ENCODE data around the gene NRBF2.
"Not testable (repeated sequence)": the region's sequence is repeated elsewhere in the genome, so short reads cannot be mapped to it uniquely, and the experiment has no call there.

The NRBF2 gene

GRCh38 chr10:63133056-63133820 is at the start of gene NRBF2:
Gene NRBF2, plus strand, starts transcription at chr10:63133328. Its CDS starts 143 bp downstream, at chr10:63133471.
- Histone ChIP-seq H3K36me3 (ENCODE audit: control insufficient read depth in 2 of 2, insufficient read depth in 2 of 2, low read length in 2 of 2) (no peaks in the 10 kb centered on the region), H3K4me3 (ENCODE audit: low read length in 2 of 2) (peak within 1 kb of the TSS; percentile 60 to 94), H3K27ac (ENCODE audit: low read length) (peak within 1 kb of the TSS; percentile 80), H3K4me1 (ENCODE audit: control insufficient read depth, insufficient read depth, low read length) (peaks cover 8% of the 10 kb centered on the region), H3K9me3 (ENCODE audit: control insufficient read depth in 2 of 2, low read length in 2 of 2) (no peaks in the 10 kb centered on the region), H3K9ac (ENCODE audit: low read length in 2 of 2) (peak within 1 kb of the TSS; percentile 94 to 97), H3K27me3 (ENCODE audit: control insufficient read depth in 1 of 2, insufficient read depth in 2 of 2, low read length in 2 of 2) (no peaks in the 10 kb centered on the region)

GRCh38 chr10:63083406-63083805 is 49.7 kb upstream of the NRBF2 start:
- H3K36me3 ChIP-seq (ENCODE audit: control insufficient read depth in 2 of 2, insufficient read depth in 2 of 2, low read length in 2 of 2); H3K27ac ChIP-seq (ENCODE audit: low read length); H3K9me3 ChIP-seq (ENCODE audit: control insufficient read depth in 2 of 2, low read length in 2 of 2); H3K27me3 ChIP-seq (ENCODE audit: control insufficient read depth in 1 of 2, insufficient read depth in 2 of 2, low read length in 2 of 2); H3K9ac ChIP-seq (ENCODE audit: low read length in 2 of 2); H3K4me1 ChIP-seq (ENCODE audit: control insufficient read depth, insufficient read depth, low read length); H3K4me3 ChIP-seq (ENCODE audit: low read length in 2 of 2): not testable (repeated sequence)

- peak overlapping the region in 1 of 2 donors; percentile 13 for H3K9ac ChIP-seq (ENCODE audit: low read length in 2 of 2)
- H3K4me1 ChIP-seq (ENCODE audit: control insufficient read depth, insufficient read depth, low read length), result no peaks in the 10 kb centered on the region
- no peaks in the 10 kb centered on the region for H3K27me3 ChIP-seq (ENCODE audit: control insufficient read depth in 1 of 2, insufficient read depth in 2 of 2, low read length in 2 of 2)
- H3K4me3 ChIP-seq (ENCODE audit: low read length in 2 of 2), result no peak overlapping the region
- no peak overlapping the region for H3K27ac ChIP-seq (ENCODE audit: low read length)
- H3K36me3 ChIP-seq (ENCODE audit: control insufficient read depth in 2 of 2, insufficient read depth in 2 of 2, low read length in 2 of 2), result no peaks in the 10 kb centered on the region
- H3K9me3 ChIP-seq (ENCODE audit: control insufficient read depth in 2 of 2, low read length in 2 of 2), result no peaks in the 10 kb centered on the region
Observed at GRCh38 chr10:63083904-63084689, 49.0 kb upstream of the NRBF2 start.

DNA sequence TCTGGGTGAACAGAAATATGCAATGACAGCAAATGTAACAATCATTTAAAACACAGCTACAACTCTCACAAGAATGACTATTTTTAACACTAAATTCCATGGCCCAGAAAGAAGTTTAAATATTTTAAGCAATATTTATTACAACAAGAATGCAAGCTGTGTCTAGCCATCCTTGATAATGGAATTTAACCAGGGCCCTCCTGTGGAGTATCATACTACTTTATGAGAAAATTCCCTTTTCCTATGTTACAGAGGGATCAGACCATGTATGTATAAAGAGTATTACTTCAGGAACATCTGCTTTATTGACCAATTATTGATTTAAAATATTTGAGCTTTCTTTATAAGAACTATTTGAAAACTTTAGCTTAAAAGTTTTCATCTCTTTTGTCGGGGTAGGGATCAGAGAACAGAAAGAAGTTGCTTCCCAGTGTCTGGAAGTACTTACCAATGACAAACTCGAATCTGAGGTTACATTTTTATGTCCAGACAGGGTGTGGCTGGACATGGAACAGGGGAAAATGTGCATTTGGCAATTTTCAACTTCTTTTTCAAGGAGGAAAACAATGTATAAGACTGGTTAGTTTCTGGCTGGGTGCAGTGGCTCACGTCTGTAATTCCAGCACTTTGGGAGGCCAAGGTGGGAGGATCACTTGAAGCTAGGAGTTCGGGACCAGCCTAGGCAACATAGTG is 48.3 kb upstream of the NRBF2 start:
- no peaks in the 10 kb centered on the region for H3K36me3 ChIP-seq (ENCODE audit: control insufficient read depth in 2 of 2, insufficient read depth in 2 of 2, low read length in 2 of 2)
- no peak overlapping the region for H3K27ac ChIP-seq (ENCODE audit: low read length)
- no peak overlapping the region for H3K4me3 ChIP-seq (ENCODE audit: low read length in 2 of 2)
- no peaks in the 10 kb centered on the region for H3K27me3 ChIP-seq (ENCODE audit: control insufficient read depth in 1 of 2, insufficient read depth in 2 of 2, low read length in 2 of 2)
- H3K9me3 ChIP-seq (ENCODE audit: control insufficient read depth in 2 of 2, low read length in 2 of 2), result no peaks in the 10 kb centered on the region
- no peaks in the 10 kb centered on the region for H3K4me1 ChIP-seq (ENCODE audit: control insufficient read depth, insufficient read depth, low read length)
- no peak overlapping the region for H3K9ac ChIP-seq (ENCODE audit: low read length in 2 of 2)

GRCh38 chr10:63093227-63093626 is 39.9 kb upstream of the NRBF2 start:
- no peaks in the 10 kb centered on the region for H3K9me3 ChIP-seq (ENCODE audit: control insufficient read depth in 2 of 2, low read length in 2 of 2)
- no peak overlapping the region for H3K9ac ChIP-seq (ENCODE audit: low read length in 2 of 2)
- no peaks in the 10 kb centered on the region for H3K4me1 ChIP-seq (ENCODE audit: control insufficient read depth, insufficient read depth, low read length)
- H3K4me3 ChIP-seq (ENCODE audit: low read length in 2 of 2), result no peak overlapping the region
- H3K36me3 ChIP-seq (ENCODE audit: control insufficient read depth in 2 of 2, insufficient read depth in 2 of 2, low read length in 2 of 2), result no peaks in the 10 kb centered on the region
- no peak overlapping the region for H3K27ac ChIP-seq (ENCODE audit: low read length)
- no peaks in the 10 kb centered on the region for H3K27me3 ChIP-seq (ENCODE audit: control insufficient read depth in 1 of 2, insufficient read depth in 2 of 2, low read length in 2 of 2)

DNA sequence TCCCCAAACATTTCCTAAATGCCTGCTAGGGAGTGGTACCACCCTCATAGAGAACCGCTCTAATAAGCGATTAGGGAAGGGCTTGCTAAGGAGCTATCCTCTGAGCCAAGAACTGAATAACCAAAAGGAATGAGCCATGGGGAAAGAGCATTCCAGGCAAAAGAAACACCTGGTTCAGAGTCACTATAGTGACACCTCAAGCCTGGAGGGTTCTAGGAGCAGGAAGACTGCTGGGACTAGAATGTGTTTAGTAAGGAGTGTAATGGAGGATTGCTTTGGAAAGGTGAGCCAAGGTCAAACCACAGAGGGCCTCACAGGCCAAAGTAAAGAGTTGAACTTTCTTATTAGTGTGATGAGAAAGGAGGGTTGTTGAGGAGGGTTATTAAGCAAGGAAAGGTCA is 38.7 kb upstream of the NRBF2 start:
- Histone ChIP-seq H3K27ac (ENCODE audit: low read length) (no peak overlapping the region), H3K4me3 (ENCODE audit: low read length in 2 of 2) (no peak overlapping the region), H3K27me3 (ENCODE audit: control insufficient read depth in 1 of 2, insufficient read depth in 2 of 2, low read length in 2 of 2) (no peaks in the 10 kb centered on the region), H3K9ac (ENCODE audit: low read length in 2 of 2) (no peak overlapping the region), H3K36me3 (ENCODE audit: control insufficient read depth in 2 of 2, insufficient read depth in 2 of 2, low read length in 2 of 2) (no peaks in the 10 kb centered on the region), H3K9me3 (ENCODE audit: control insufficient read depth in 2 of 2, low read length in 2 of 2) (no peaks in the 10 kb centered on the region), H3K4me1 (ENCODE audit: control insufficient read depth, insufficient read depth, low read length) (no peaks in the 10 kb centered on the region)

DNA sequence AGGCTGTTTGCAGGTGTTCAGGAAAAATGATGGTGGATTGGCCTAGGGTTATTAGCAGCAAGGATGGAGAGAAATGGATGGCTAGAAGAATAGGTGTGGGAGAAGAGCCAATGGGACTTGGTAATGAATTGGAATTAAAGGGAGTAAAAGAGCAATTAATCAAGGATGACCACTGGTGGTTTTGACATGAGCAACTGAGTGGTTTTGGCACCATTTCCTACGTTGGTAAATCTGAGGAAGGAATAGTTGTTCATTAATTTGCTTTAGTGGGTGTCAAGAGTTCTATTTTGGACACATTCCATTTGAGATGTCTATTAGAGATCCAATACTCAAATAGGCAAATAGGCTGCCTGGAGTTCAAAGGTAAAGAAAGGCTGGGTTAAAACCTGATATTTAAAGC is 38.2 kb upstream of the NRBF2 start:
- H3K4me1 ChIP-seq (ENCODE audit: control insufficient read depth, insufficient read depth, low read length), result no peaks in the 10 kb centered on the region
- no peak overlapping the region for H3K9ac ChIP-seq (ENCODE audit: low read length in 2 of 2)
- no peak overlapping the region for H3K4me3 ChIP-seq (ENCODE audit: low read length in 2 of 2)
- no peak overlapping the region for H3K27ac ChIP-seq (ENCODE audit: low read length)
- H3K9me3 ChIP-seq (ENCODE audit: control insufficient read depth in 2 of 2, low read length in 2 of 2), result no peaks in the 10 kb centered on the region
- no peaks in the 10 kb centered on the region for H3K27me3 ChIP-seq (ENCODE audit: control insufficient read depth in 1 of 2, insufficient read depth in 2 of 2, low read length in 2 of 2)
- no peaks in the 10 kb centered on the region for H3K36me3 ChIP-seq (ENCODE audit: control insufficient read depth in 2 of 2, insufficient read depth in 2 of 2, low read length in 2 of 2)

GRCh38 chr10:63099734-63100133 is 33.4 kb upstream of the NRBF2 start:
- H3K9me3 ChIP-seq (ENCODE audit: control insufficient read depth in 2 of 2, low read length in 2 of 2), result no peaks in the 10 kb centered on the region
- H3K4me3 ChIP-seq (ENCODE audit: low read length in 2 of 2), result no peak overlapping the region
- H3K4me1 ChIP-seq (ENCODE audit: control insufficient read depth, insufficient read depth, low read length), result no peaks in the 10 kb centered on the region
- H3K36me3 ChIP-seq (ENCODE audit: control insufficient read depth in 2 of 2, insufficient read depth in 2 of 2, low read length in 2 of 2), result no peaks in the 10 kb centered on the region
- H3K27me3 ChIP-seq (ENCODE audit: control insufficient read depth in 1 of 2, insufficient read depth in 2 of 2, low read length in 2 of 2), result no peaks in the 10 kb centered on the region
- H3K27ac ChIP-seq (ENCODE audit: low read length), result no peak overlapping the region
- no peak overlapping the region for H3K9ac ChIP-seq (ENCODE audit: low read length in 2 of 2)

DNA sequence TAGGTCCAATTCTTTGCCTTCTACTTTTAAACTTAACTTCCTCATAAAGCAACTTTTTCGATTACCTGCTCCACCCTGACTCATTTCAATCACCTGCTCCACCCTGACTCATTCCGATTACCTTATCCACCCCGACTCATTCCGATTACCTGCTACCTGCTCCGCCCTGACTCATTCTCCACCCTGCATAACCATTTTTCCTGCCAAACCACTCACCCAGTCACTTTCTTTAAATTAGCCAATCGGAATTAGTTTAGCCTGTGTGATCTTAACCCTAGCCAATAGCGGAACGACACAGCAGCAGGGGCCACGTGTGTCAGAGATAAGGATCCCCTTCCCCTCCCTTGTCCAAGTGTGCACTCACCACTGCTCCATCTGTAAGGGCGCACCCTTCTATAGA is 32.0 kb upstream of the NRBF2 start:
- H3K36me3 ChIP-seq (ENCODE audit: control insufficient read depth in 2 of 2, insufficient read depth in 2 of 2, low read length in 2 of 2); H3K9ac ChIP-seq (ENCODE audit: low read length in 2 of 2); H3K9me3 ChIP-seq (ENCODE audit: control insufficient read depth in 2 of 2, low read length in 2 of 2); H3K27me3 ChIP-seq (ENCODE audit: control insufficient read depth in 1 of 2, insufficient read depth in 2 of 2, low read length in 2 of 2); H3K4me3 ChIP-seq (ENCODE audit: low read length in 2 of 2); H3K27ac ChIP-seq (ENCODE audit: low read length); H3K4me1 ChIP-seq (ENCODE audit: control insufficient read depth, insufficient read depth, low read length): not testable (repeated sequence)

DNA sequence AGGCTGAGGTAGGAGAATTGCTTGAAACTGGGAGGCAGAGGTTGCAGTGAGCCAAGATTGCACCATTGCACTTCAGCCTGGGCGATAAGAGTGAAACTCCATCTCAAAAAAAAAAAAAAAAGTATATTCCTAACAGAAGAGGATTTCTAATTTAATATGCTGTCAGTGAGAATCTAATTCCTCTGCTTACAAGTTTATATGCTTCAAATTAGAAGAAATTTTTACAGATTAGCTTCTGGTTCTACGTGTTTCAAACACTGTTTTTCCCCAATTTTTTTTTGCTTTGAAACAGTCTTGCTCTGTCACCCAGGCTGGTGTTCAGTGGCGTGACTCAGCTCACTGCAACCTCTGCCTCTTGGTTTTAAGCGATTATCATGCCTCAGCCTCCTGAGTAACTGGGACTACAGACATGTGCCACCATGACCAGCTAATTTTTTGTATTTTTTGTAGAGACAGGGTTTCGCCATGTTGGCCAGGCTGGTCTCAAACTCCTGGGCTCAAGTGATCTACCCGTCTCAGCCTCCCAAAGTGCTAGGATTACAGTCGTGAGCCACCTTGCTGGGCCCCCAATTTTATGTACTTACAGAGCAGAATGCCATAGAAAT is 30.7 kb upstream of the NRBF2 start:
- H3K27ac ChIP-seq (ENCODE audit: low read length); H3K9me3 ChIP-seq (ENCODE audit: control insufficient read depth in 2 of 2, low read length in 2 of 2); H3K4me1 ChIP-seq (ENCODE audit: control insufficient read depth, insufficient read depth, low read length); H3K36me3 ChIP-seq (ENCODE audit: control insufficient read depth in 2 of 2, insufficient read depth in 2 of 2, low read length in 2 of 2); H3K27me3 ChIP-seq (ENCODE audit: control insufficient read depth in 1 of 2, insufficient read depth in 2 of 2, low read length in 2 of 2); H3K9ac ChIP-seq (ENCODE audit: low read length in 2 of 2); H3K4me3 ChIP-seq (ENCODE audit: low read length in 2 of 2): not testable (repeated sequence)

Data from stomach smooth muscle (tissue), 2 donors.